ENCODE results near the gene PCBP3.

The PCBP3 gene

DNA sequence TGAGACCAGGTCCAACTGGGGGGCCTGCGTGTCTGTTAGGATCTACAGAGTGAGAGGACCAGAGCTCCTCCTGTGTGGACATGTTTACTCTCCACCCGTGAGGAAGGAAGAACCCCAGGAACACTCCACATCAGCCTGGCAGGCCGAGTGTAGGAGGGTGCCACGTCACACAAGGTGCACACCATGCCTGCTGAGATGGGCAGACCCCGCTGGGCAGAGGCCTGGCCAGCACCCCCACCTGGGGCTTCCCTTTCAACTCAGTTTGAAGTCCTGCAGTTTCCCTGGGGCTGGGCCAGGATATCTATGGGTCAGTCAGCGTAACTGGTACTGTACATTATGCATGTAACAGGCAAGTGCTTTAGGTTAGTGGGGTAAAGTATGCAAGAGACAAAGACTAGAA is 30.1 kb upstream of the PCBP3 start:
- H2BK12ac ChIP-seq (ENCODE audit: low read length in 2 of 2) = no peak overlapping the region
- no peak overlapping the region for H3K18ac ChIP-seq (ENCODE audit: low read depth in 1 of 2, low read length in 2 of 2)
- DNase-seq = no peak
- no peak overlapping the region for H2BK15ac ChIP-seq (ENCODE audit: low read depth, poor library complexity, severe bottlenecking)
- no peak overlapping the region for H3K23ac ChIP-seq (ENCODE audit: low read length in 2 of 2)
- H2AFZ ChIP-seq (ENCODE audit: low read depth, low read length) = no peak overlapping the region
- no peaks in the 10 kb centered on the region for H3K36me3 ChIP-seq (ENCODE audit: control insufficient read depth in 1 of 2, insufficient read depth in 2 of 2, low read depth in 1 of 2, low read length in 2 of 2)
- H4K8ac ChIP-seq (ENCODE audit: low read length) = no peak overlapping the region
- H3K4me3 ChIP-seq (ENCODE audit: insufficient read depth in 1 of 2, low read depth in 1 of 2, low read length in 2 of 2) = peak overlapping the region in 1 of 2 experiments; percentile 53
- no peak overlapping the region for H4K91ac ChIP-seq (ENCODE audit: low read length)
- peaks cover 12 to 76% of the 10 kb centered on the region in 2 experiments for H3K27me3 ChIP-seq (ENCODE audit: control insufficient read depth in 1 of 2, insufficient read depth in 1 of 2, low read length in 2 of 2)
- H2AK5ac ChIP-seq (ENCODE audit: low read length, severe bottlenecking) = no peak overlapping the region
- no peaks in the 10 kb centered on the region for H3K79me1 ChIP-seq (replicated peaks; ENCODE audit: low read length, poor library complexity, severe bottlenecking)
- no peak overlapping the region for H3K14ac ChIP-seq (ENCODE audit: low read length in 2 of 2)
- no peak overlapping the region for H2BK120ac ChIP-seq (ENCODE audit: low read depth, low read length)
- no peak overlapping the region for H3K27ac ChIP-seq (ENCODE audit: low read length, poor library complexity, severe bottlenecking)
- H3K9me3 ChIP-seq (ENCODE audit: control insufficient read depth, low read length) = no peaks in the 10 kb centered on the region
- H3K9ac ChIP-seq (ENCODE audit: low read length) = no peak overlapping the region
- no peak overlapping the region for H3K4me2 ChIP-seq (ENCODE audit: low read length, poor library complexity, severe bottlenecking)
- H2BK5ac ChIP-seq (ENCODE audit: low read depth, low read length, poor library complexity, severe bottlenecking) = no peak overlapping the region
- no peak overlapping the region for H3K4ac ChIP-seq (ENCODE audit: low read depth in 1 of 2, low read length in 2 of 2)
- peaks cover 3% of the 10 kb centered on the region for H3K4me1 ChIP-seq (ENCODE audit: control insufficient read depth, insufficient read depth, low read depth, low read length)
- 83% methylated on average over 6 of the region's 6 CpGs for WGBS

DNA sequence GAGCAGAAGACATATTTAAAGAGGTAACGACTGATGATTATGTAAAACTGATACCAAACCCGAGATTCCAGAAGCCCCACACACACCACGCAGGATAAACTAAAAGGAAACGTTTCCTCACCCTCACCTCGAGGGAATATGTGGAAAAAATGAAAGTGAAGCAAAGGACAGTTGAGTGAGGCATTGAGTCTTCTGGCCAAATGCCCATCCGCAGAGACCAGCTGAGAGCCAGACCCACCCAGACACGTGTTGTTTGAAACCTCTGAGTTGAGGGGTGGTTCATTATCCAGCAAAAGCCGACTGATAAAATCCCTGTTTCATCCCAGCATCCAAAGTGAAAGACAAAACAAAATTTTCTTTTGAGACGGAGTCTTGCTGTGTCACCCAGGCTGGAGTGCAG is 29.6 kb upstream of the PCBP3 start:
- Histone ChIP-seq H4K8ac (ENCODE audit: low read length) (no peak overlapping the region), H3K9me3 (ENCODE audit: control insufficient read depth, low read length) (no peaks in the 10 kb centered on the region), H2AK5ac (ENCODE audit: low read length, severe bottlenecking) (no peak overlapping the region), H3K4me3 (ENCODE audit: insufficient read depth in 1 of 2, low read depth in 1 of 2, low read length in 2 of 2) (peak overlapping the region in 1 of 2 experiments; percentile 53), H4K91ac (ENCODE audit: low read length) (no peak overlapping the region), H2BK15ac (ENCODE audit: low read depth, poor library complexity, severe bottlenecking) (no peak overlapping the region), H2AFZ (ENCODE audit: low read depth, low read length) (no peak overlapping the region), H2BK120ac (ENCODE audit: low read depth, low read length) (no peak overlapping the region), H2BK5ac (ENCODE audit: low read depth, low read length, poor library complexity, severe bottlenecking) (no peak overlapping the region), H3K14ac (ENCODE audit: low read length in 2 of 2) (no peak overlapping the region), H3K79me1 (replicated peaks; ENCODE audit: low read length, poor library complexity, severe bottlenecking) (no peaks in the 10 kb centered on the region), H3K4me2 (ENCODE audit: low read length, poor library complexity, severe bottlenecking) (no peak overlapping the region), H3K27ac (ENCODE audit: low read length, poor library complexity, severe bottlenecking) (no peak overlapping the region), H3K9ac (ENCODE audit: low read length) (no peak overlapping the region), H3K18ac (ENCODE audit: low read depth in 1 of 2, low read length in 2 of 2) (no peak overlapping the region), H3K4me1 (ENCODE audit: control insufficient read depth, insufficient read depth, low read depth, low read length) (peaks cover 3% of the 10 kb centered on the region), H3K23ac (ENCODE audit: low read length in 2 of 2) (no peak overlapping the region), H2BK12ac (ENCODE audit: low read length in 2 of 2) (no peak overlapping the region), H3K4ac (ENCODE audit: low read depth in 1 of 2, low read length in 2 of 2) (no peak overlapping the region), H3K36me3 (ENCODE audit: control insufficient read depth in 1 of 2, insufficient read depth in 2 of 2, low read depth in 1 of 2, low read length in 2 of 2) (no peaks in the 10 kb centered on the region), H3K27me3 (ENCODE audit: control insufficient read depth in 1 of 2, insufficient read depth in 1 of 2, low read length in 2 of 2) (peaks cover 12 to 75% of the 10 kb centered on the region in 2 experiments)
- no peak for DNase-seq
- WGBS = 86% methylated on average over 9 of the region's 9 CpGs

DNA sequence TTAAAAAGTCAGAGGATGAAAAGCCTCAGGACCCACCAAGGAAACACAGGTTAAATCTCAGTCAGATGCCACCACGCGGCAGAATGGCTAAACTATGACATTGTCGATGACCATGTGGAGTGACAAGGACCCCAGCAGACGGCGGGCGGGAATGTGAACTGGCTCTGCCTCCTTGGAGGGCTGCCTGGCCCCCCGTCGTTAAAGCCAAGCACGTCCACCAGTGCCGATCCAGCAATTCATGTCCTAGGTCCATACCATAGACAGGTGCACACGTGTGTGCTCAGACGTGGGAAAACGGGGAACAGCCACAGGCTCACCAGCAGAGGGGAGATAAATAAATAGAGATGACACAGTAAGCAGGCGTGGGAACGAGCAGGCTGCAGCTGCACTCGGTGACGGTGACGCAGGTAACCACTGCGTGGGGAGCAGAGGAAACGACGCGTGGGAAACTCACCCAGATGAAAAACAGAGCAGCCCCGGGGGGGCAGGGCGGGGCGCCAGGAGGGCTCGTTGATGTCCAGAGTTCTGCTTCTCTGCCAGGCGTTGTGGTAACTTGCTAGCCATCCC is 28.3 kb upstream of the PCBP3 start:
- H3K27ac ChIP-seq (ENCODE audit: low read length, poor library complexity, severe bottlenecking) = no peak overlapping the region
- no peaks in the 10 kb centered on the region for H3K36me3 ChIP-seq (ENCODE audit: control insufficient read depth in 1 of 2, insufficient read depth in 2 of 2, low read depth in 1 of 2, low read length in 2 of 2)
- DNase-seq = no peak
- H2BK120ac ChIP-seq (ENCODE audit: low read depth, low read length) = no peak overlapping the region
- WGBS = 85% methylated on average over 27 of the region's 27 CpGs
- H2BK5ac ChIP-seq (ENCODE audit: low read depth, low read length, poor library complexity, severe bottlenecking) = no peak overlapping the region
- H3K14ac ChIP-seq (ENCODE audit: low read length in 2 of 2) = no peak overlapping the region
- no peaks in the 10 kb centered on the region for H3K79me1 ChIP-seq (replicated peaks; ENCODE audit: low read length, poor library complexity, severe bottlenecking)
- H4K91ac ChIP-seq (ENCODE audit: low read length) = no peak overlapping the region
- no peak overlapping the region for H3K23ac ChIP-seq (ENCODE audit: low read length in 2 of 2)
- no peak overlapping the region for H2AFZ ChIP-seq (ENCODE audit: low read depth, low read length)
- H3K4ac ChIP-seq (ENCODE audit: low read depth in 1 of 2, low read length in 2 of 2) = no peak overlapping the region
- no peak overlapping the region for H2AK5ac ChIP-seq (ENCODE audit: low read length, severe bottlenecking)
- peaks cover 3% of the 10 kb centered on the region for H3K4me1 ChIP-seq (ENCODE audit: control insufficient read depth, insufficient read depth, low read depth, low read length)
- no peak overlapping the region for H3K4me3 ChIP-seq (ENCODE audit: insufficient read depth in 1 of 2, low read depth in 1 of 2, low read length in 2 of 2)
- no peak overlapping the region for H3K9ac ChIP-seq (ENCODE audit: low read length)
- no peak overlapping the region for H3K18ac ChIP-seq (ENCODE audit: low read depth in 1 of 2, low read length in 2 of 2)
- no peak overlapping the region for H4K8ac ChIP-seq (ENCODE audit: low read length)
- H3K9me3 ChIP-seq (ENCODE audit: control insufficient read depth, low read length) = no peaks in the 10 kb centered on the region
- no peak overlapping the region for H2BK15ac ChIP-seq (ENCODE audit: low read depth, poor library complexity, severe bottlenecking)
- H3K4me2 ChIP-seq (ENCODE audit: low read length, poor library complexity, severe bottlenecking) = no peak overlapping the region
- H2BK12ac ChIP-seq (ENCODE audit: low read length in 2 of 2) = no peak overlapping the region
- peaks cover 21 to 80% of the 10 kb centered on the region in 2 experiments for H3K27me3 ChIP-seq (ENCODE audit: control insufficient read depth in 1 of 2, insufficient read depth in 1 of 2, low read length in 2 of 2)

DNA sequence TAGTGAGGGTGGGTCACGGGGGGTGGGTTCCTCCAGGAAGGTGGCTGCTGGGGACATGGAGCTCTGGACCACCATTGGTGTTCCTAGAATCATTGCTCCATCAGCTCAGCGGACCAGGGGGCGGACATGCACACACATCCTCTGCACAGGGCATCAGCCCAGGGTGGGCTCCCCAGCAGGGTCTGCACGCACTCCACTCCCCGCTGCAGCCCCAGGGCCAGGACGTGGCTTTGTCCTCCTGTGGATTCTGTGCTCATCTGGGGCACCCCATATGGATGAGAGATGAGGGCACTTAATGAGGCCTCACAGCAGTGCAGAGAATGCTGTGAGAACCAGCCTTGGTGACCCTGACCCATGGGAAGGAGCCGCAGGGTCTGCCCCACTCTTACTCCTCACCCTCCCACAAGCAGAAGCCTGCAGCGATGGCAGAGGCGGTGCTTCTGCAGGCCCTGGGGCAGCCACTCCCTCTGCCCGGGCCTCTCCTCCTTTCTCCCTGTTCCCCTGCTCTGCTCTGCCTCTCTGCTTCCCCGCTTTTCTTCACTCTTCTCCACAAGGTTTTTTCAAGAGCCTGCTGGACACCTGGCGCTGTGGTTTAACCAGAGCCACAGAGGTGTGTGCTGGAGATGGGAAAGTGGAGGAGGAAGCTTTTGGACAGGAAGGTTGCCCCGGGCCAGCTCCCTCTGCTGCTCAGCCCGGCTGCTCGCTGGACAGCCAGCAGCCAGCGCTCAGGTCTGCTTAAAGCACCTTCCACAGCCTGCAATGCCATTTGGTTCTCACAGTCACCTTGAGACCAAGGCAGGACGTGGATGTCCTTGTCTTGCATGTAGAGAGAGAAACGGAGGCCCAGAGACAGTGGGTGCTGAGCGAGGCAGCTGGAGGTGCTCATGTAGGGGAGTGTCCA is 26.3 kb upstream of the PCBP3 start:
- Histone ChIP-seq H3K27ac (ENCODE audit: low read length, poor library complexity, severe bottlenecking) (no peak overlapping the region), H2BK15ac (ENCODE audit: low read depth, poor library complexity, severe bottlenecking) (no peak overlapping the region), H3K9me3 (ENCODE audit: control insufficient read depth, low read length) (no peaks in the 10 kb centered on the region), H3K18ac (ENCODE audit: low read depth in 1 of 2, low read length in 2 of 2) (no peak overlapping the region), H4K91ac (ENCODE audit: low read length) (no peak overlapping the region), H3K79me1 (replicated peaks; ENCODE audit: low read length, poor library complexity, severe bottlenecking) (no peaks in the 10 kb centered on the region), H3K9ac (ENCODE audit: low read length) (no peak overlapping the region), H3K4me3 (ENCODE audit: insufficient read depth in 1 of 2, low read depth in 1 of 2, low read length in 2 of 2) (no peak overlapping the region), H2BK120ac (ENCODE audit: low read depth, low read length) (no peak overlapping the region), H3K14ac (ENCODE audit: low read length in 2 of 2) (no peak overlapping the region), H2BK12ac (ENCODE audit: low read length in 2 of 2) (no peak overlapping the region), H3K4me2 (ENCODE audit: low read length, poor library complexity, severe bottlenecking) (no peak overlapping the region), H2BK5ac (ENCODE audit: low read depth, low read length, poor library complexity, severe bottlenecking) (no peak overlapping the region), H3K23ac (ENCODE audit: low read length in 2 of 2) (no peak overlapping the region), H2AK5ac (ENCODE audit: low read length, severe bottlenecking) (no peak overlapping the region), H2AFZ (ENCODE audit: low read depth, low read length) (no peak overlapping the region), H3K4ac (ENCODE audit: low read depth in 1 of 2, low read length in 2 of 2) (no peak overlapping the region), H3K36me3 (ENCODE audit: control insufficient read depth in 1 of 2, insufficient read depth in 2 of 2, low read depth in 1 of 2, low read length in 2 of 2) (no peaks in the 10 kb centered on the region), H3K27me3 (ENCODE audit: control insufficient read depth in 1 of 2, insufficient read depth in 1 of 2, low read length in 2 of 2) (peaks cover 25 to 69% of the 10 kb centered on the region in 2 experiments), H3K4me1 (ENCODE audit: control insufficient read depth, insufficient read depth, low read depth, low read length) (peaks cover 1% of the 10 kb centered on the region), H4K8ac (ENCODE audit: low read length) (peak overlapping the region; percentile 5)
- 68% methylated on average over 17 of the region's 19 CpGs for WGBS
- no peak for DNase-seq
